ENCODE data around the gene PLPPR2.
"Not testable (repeated sequence)": the region's sequence is repeated elsewhere in the genome, so short reads cannot be mapped to it uniquely, and the experiment has no call there.

Gene PLPPR2

DNA sequence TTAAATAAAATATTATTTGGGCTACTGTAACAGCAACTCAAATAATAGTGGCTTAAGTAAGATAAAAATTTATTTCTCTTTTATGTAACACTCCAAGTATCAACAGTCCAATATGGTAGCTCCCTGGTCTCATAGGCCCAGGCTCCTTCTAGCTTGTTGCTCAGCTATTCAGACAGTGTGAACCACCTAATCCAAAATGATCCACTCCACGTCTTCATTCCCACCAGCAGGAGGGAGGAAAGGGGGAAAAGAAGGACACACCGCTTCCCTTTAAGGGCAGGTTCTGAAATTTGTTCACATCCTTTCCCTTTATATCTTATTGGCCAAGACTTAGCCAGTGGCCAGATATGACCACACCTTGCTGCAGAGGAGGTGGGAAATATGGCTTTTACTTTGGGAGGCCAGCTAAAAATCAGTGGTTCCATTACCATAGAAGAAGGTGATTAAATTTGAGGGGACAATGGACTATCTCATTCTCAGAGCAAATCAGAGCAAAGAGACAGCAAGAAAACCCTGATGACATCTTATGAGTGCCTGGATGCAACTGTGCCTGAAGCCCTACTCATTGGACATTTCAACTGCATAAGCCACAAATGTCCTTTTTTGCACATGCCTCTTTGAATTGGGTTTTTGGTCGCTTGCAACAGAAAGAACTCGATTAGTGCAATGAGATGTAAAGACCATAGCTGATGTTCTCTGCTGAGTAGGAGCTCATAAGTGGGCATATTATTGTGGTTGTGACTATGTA lies 35.9 kb downstream of the PLPPR2 start:
- DNase-seq (ENCODE audit: low read depth in 1 of 2, low spot score in 1 of 2) = no peak

DNA sequence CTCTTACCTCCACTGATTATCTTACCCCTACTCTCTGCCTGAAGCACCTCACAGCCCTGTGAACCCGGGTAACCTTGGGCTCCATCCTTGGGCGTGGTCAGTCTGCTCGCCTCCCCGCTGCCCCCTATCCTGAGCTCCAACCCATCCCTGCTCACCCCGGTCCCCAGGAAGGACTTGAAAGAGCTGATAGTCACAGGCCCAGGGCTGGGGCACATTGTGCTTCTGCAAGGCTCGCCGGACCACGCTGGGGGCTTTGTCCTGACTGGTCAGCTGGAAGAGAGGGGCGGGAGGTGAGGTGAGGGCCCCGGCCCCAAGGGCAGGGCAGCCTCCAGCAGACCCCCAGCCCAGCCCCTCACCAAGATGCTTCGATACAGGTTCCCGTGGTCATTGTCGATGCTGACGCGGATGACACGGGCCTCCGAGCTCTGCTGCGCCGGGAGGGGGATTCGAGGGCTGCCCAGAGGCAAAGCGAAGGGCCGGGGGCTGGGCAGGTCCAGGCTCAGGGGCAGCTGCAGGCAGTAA lies 41.9 kb downstream of the PLPPR2 start:
- no peak for DNase-seq (ENCODE audit: low read depth in 1 of 2, low spot score in 1 of 2)

DNA sequence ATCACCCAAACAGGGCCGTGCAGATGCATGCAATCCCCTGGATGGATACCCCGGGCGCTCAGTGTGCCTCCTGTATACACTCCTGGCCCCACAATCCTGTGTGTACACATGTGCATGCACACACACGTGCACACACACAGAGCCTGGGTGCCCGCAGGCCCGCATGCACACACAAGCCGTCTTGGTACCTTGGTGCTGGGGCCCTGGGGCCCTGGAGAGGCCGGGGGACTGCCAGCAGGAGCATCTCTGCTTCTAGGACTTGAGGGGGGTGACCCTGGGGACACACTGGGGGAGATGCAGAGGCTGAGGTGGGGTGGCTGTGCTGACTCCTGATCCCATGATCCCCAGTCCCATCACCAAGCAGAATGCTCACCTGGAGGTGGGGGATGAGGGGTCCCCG lies 44.4 kb downstream of the PLPPR2 start:
- no peak for DNase-seq (ENCODE audit: low read depth in 1 of 2, low spot score in 1 of 2)

DNA sequence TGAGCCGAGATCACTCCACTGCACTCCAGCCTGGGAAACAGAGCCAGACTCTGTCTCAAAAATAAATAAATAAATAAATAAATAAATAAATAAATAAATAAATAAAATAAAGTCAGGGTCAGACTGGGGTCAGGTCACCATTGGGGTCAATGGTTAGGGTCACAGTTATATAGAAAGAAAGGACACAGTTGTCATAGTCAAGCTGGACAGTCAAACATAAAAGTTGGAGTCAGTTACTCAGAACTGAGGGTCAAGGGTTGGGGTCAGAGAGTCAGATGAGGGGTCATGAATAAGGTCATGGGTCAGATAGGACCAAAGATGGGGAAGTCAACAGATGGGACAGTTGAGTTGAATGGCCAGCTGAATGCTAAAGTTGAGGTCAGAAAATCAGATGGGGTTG lies 45.6 kb downstream of the PLPPR2 start:
- no peak for DNase-seq (ENCODE audit: low read depth in 1 of 2, low spot score in 1 of 2)

DNA sequence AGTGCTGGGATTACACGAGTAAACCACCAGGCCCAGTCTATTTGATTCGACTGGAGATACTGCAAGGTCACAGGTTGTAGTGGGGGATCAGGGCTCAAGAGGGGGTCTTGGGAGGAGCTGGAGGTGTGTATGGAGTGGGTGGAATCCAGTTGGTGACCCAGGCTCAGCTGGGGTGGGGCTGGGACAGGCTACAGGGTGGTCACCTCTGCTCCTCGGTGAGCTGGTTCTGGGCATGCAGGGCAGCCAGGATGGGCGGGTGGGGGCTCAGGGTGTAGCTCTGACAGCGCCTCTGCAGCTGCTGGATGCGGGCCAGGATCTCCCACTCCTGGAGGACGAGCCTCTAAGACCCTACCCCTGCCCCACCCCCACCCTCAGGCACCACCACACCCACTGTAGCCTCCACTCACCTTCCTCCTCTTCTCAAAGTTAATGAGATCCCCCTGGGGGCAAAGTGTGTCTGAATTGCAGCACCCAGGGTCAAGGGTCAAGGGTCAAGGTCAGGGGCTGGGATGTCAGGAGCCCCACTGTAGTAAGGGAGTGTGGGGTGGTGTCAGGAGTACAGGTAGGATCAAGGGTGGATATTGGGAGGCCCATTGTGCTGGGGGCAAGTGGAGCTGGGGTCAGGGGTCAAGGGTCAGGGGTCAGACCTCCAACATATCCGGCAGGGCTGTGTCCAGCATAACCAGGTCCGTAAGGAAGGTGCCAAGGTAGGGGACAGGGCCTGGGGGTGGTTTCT lies 46.7 kb downstream of the PLPPR2 start:
- DNase-seq (ENCODE audit: low read depth in 1 of 2, low spot score in 1 of 2) = no peak

DNA sequence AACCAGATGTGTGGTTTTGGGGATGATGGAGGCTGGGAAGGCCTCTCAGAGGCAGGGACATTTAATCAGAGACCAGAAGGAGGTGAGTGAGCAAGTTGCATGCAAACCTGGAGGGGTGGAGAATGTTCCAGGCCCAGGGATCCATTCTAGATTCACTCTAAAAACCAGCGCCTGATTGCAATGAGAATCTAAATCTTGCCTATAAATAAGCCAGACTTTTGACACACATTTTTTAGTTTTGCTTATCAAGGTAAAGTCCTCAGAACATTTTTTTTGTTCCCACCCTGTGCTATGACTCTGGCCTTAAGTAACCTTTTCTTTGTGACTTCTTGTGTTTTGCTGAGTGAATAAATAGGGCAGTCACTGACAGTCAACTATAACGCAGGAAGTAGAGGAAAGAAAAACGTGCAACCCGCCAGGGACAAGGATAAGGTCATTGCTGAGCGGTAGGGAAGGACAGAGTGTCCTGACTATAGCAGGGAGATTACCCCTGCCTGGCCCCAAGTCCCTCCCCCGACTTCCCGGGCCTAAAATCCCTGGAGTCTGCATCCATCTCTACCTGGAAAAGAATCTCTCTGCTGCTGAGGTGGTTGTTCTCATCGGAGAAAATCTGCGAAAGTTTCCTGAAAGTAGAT lies 49.5 kb downstream of the PLPPR2 start:
- no peak for DNase-seq (ENCODE audit: low read depth in 1 of 2, low spot score in 1 of 2)

DNA sequence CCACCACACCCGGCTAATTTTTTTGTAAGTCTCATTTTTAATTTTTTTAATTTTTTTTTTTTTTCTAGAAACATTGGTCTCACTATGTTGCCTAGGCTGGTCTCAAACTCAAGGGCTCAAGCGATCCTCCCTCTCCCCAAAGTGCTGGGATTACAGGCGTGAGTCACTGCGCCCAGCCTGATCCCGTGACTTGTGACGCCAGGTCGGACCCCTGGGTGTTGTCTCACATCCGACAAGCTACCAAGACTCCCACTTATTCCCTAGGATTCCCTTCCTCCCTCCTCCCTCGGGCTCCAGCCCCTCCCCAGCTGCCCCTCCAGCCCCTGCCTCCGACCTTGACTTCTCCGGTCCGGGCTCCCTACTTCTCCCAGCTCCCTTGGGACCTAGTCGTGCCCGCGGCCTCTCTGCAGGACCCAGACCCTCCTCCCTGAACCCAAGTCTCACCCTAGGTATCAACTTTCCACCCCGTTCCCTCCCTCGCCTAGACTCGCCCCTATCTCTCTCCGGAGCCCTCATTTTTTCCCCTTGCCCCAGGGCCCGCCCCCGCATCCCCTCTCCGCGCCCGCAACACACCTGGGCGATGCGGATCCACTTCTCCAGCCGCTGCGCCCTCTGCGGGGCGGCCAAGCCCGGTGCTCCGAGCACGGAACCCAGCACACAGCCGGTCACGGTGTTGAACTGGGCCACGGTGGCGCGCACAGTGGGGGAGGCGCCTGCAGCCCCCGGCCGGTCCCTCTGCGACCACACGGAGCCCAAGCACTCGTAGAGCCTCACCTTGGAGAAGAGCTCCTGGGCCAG lies 50.8 kb downstream of the PLPPR2 start:
- DNase-seq (ENCODE audit: low read depth in 1 of 2, low spot score in 1 of 2) = no peak

DNA sequence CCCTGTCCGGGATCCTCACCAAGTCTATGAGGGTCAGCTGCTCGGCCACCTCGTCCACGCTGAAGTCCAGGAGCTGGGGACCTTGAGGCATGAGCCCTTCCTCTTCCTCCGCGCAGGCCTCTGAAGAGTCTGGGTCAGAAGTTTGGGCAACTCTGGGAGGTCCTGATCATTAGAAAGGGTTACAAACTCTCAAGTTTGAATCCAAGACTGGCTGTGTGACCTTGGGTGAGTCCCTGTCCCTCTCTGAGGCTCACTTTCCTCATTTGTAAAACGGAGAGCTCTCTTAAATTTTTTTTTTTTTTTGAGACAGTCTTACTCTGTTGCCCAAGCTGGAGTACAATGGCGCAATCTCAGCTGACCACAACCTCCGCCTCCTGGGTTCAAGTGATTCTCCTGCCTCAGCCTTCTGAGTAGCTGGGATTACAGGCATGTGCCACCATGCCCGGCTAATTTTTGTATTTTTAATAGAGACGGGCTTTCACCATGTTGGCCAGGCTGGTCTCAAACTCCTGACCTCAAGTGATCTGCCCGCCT lies 51.5 kb downstream of the PLPPR2 start:
- DNase-seq (ENCODE audit: low read depth in 1 of 2, low spot score in 1 of 2) = not testable (repeated sequence)

DNA sequence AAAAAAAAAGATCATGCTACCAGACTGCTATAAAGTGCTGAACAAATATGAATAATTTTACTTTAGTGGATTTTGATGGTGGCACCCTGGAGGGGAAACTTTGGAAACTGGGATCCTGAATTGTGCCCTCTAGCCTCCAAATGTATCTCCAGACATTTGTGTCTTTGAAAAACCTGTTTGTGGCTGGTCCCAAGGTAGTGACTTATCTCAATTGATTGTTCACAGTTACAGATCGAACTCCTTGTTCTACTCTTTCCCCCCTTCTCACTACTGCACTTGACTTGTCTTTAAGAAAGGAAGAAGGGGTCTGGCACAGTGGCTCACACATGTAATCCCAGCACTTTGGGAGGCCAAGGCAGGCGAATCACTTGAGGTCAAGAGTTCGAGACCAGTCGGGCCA lies 53.4 kb downstream of the PLPPR2 start:
- DNase-seq (ENCODE audit: low read depth in 1 of 2, low spot score in 1 of 2) = no peak

DNA sequence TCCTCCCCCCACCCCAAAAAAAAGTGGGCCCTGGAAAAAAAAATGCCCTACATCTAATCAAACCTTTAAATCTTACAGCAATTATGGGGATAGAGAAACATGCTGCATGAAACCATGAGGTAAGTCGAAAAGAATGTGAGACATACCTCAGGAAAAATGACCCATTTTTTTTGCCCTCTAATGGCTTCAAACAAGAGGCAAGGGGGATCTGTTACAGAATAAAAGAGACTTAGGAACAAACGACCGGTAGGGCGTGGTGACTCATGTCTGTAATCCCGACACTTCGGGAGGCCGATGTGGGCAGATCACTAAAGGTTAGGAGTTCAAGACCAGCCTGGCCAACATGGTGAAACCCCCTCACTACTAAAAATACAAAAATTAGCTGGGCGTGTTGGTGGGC lies 55.5 kb downstream of the PLPPR2 start:
- no peak for DNase-seq (ENCODE audit: low read depth in 1 of 2, low spot score in 1 of 2)

DNA sequence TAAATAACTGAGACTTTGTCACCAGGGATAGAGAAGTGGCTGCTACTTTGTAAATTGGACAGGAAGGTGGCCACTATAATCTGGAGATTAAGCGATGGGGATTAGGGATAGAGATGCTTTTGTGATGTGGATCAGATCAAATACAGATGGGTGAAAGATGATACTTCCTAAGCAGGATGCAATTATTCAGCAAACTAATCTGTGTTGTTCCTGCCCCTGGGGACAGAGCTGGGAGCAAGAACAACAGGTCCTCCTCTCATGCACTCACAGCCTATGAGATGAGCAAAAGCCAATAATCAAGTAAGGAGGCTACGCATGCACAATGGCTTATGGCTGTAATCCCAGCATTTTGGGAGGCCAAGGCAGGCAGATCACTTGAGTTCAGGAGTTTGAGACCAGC lies 59.3 kb downstream of the PLPPR2 start:
- DNase-seq (ENCODE audit: low read depth in 1 of 2, low spot score in 1 of 2) = no peak
